ENCODE data around the gene EEPD1. TPM values are rescaled to one million over a fixed set of nuclear protein-coding genes. Genes with fewer than 3 reads are reported as not detected.

EEPD1 gene
- total RNA-seq, 1 donor: 9.0 TPM

DNA sequence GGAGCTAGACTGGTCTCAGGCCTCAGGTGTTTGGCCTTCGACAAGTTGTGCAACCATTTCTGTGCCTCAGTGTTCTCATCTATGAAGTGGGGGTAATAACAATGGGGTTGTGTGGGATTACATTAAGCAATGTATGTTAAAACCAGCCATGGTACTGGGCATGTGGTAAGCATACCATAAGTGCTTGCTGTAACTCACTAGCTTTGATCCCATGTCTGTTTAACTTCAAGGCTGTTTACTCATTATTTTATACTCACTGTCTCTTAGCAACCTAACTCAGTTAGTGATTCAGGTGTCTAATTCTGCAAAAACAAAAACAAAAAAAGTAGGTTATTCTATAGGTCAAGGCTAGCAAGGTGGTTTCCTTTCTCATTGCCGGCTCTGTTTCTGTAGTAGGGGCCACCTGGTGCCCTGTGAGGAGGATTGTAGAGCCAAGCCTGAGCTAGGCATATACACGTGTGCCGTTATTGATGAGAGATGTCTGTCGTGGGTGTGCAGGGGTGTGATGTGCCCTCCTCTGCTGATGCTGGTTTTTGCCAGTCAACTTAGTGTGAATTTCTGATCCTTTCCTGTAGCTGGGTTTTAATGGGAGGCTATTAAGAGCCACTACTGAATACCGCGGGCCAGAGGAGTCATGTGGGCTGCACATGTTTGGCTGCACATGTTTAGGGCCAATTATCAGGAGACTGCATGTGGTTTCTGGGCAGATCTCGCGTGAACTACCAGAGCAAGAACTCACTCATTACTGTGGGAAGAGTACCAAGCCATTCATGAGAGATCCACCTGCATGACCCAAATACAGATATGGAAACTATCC, 56.2 kb downstream of the EEPD1 start:
- Histone ChIP-seq H4K20me1 (ENCODE audit: insufficient read depth, low read length) (no peaks in the 10 kb centered on the region), H2AFZ (ENCODE audit: low read length) (no peak overlapping the region), H3K9me3 (ENCODE audit: low read depth, low read length) (no peaks in the 10 kb centered on the region), H3K27me3 (ENCODE audit: insufficient read depth, low read length) (no peaks in the 10 kb centered on the region), H3K36me3 (ENCODE audit: insufficient read depth, low read length) (no peaks in the 10 kb centered on the region), H3K4me3 (ENCODE audit: insufficient read depth, low read length) (no peak overlapping the region), H3K27ac (ENCODE audit: low read depth, low read length) (peak overlapping the region; percentile 36), H3K4me2 (ENCODE audit: insufficient read depth, low read length) (no peak overlapping the region), H3K79me2 (ENCODE audit: insufficient read depth, low read length) (no peaks in the 10 kb centered on the region), H3K4me1 (ENCODE audit: insufficient read depth, low read length) (peaks cover 34% of the 10 kb centered on the region)
- TF ChIP-seq, protein P1, sequence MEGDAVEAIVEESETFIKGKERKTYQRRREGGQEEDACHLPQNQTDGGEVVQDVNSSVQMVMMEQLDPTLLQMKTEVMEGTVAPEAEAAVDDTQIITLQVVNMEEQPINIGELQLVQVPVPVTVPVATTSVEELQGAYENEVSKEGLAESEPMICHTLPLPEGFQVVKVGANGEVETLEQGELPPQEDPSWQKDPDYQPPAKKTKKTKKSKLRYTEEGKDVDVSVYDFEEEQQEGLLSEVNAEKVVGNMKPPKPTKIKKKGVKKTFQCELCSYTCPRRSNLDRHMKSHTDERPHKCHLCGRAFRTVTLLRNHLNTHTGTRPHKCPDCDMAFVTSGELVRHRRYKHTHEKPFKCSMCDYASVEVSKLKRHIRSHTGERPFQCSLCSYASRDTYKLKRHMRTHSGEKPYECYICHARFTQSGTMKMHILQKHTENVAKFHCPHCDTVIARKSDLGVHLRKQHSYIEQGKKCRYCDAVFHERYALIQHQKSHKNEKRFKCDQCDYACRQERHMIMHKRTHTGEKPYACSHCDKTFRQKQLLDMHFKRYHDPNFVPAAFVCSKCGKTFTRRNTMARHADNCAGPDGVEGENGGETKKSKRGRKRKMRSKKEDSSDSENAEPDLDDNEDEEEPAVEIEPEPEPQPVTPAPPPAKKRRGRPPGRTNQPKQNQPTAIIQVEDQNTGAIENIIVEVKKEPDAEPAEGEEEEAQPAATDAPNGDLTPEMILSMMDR (IDR thresholded peaks at IDR 0.05; ENCODE audit: extremely low read depth, low read depth, low read length): no peak
- DNase-seq (ENCODE audit: insufficient read length, low spot score, missing footprints): peak; percentile 65

DNA sequence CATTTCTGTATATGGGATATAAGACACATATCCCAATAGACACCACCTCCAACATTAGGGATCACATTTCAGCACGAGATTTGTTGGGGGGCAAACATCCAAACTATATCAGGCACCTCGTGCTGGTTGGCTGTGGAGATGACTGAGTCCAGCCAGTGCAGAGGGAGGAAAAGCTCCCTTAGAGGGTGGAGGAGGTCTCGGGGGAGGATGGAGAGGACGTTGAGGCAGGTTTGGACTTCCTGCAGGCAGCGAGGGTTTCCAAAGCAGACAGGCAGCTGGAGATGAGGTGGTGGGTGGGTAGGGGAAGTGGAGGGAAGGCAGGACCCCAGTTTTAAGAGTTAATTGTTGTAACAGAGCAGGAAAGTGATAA, 56.7 kb downstream of the EEPD1 start:
- Histone ChIP-seq H4K20me1 (ENCODE audit: insufficient read depth, low read length) (no peaks in the 10 kb centered on the region), H3K9me3 (ENCODE audit: low read depth, low read length) (no peaks in the 10 kb centered on the region), H3K4me2 (ENCODE audit: insufficient read depth, low read length) (no peak overlapping the region), H3K79me2 (ENCODE audit: insufficient read depth, low read length) (no peaks in the 10 kb centered on the region), H3K27ac (ENCODE audit: low read depth, low read length) (no peak overlapping the region), H3K27me3 (ENCODE audit: insufficient read depth, low read length) (no peaks in the 10 kb centered on the region), H3K4me3 (ENCODE audit: insufficient read depth, low read length) (no peak overlapping the region), H3K4me1 (ENCODE audit: insufficient read depth, low read length) (peaks cover 34% of the 10 kb centered on the region), H2AFZ (ENCODE audit: low read length) (no peak overlapping the region), H3K36me3 (ENCODE audit: insufficient read depth, low read length) (no peaks in the 10 kb centered on the region)
- TF ChIP-seq, protein P1 (IDR thresholded peaks at IDR 0.05; ENCODE audit: extremely low read depth, low read depth, low read length): no peak
- peak; percentile 58 for DNase-seq (ENCODE audit: insufficient read length, low spot score, missing footprints)

DNA sequence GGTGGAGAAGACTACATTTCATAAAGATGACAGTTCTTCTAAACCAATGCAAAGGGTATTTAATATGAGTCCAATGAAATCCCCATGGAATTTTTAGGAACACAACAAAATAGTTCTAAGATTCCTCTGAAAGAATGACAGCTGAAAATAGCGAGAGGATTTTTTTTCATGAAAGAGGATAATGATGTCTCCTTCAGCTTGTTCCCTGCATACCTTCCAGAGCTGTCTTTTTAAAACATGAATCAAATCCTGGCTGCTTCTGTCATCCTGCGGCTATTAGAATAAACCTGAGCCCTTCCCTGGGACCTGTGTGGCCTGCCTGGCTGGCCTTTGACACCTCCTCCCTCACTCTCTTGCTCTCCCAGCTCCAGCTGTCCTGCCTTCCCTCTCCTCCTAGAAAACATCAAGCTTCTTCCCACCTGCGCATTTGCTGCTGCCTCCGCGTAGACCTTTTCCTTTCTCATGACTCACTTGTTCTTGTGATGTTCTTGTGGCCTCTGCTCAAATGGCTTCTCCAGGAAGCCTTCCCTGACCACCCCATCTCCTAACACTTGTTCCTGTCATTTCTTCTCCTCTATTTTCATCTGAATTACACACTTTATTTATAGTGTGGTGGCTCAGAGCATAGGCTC, 57.4 kb downstream of the EEPD1 start:
- no peak overlapping the region for H3K27ac ChIP-seq (ENCODE audit: low read depth, low read length)
- TF ChIP-seq, protein P1 (IDR thresholded peaks at IDR 0.05; ENCODE audit: extremely low read depth, low read depth, low read length): no peak
- H3K79me2 ChIP-seq (ENCODE audit: insufficient read depth, low read length): no peaks in the 10 kb centered on the region
- H3K4me2 ChIP-seq (ENCODE audit: insufficient read depth, low read length): no peak overlapping the region
- peak; percentile 53 for DNase-seq (ENCODE audit: insufficient read length, low spot score, missing footprints)
- H3K9me3 ChIP-seq (ENCODE audit: low read depth, low read length): no peaks in the 10 kb centered on the region
- no peaks in the 10 kb centered on the region for H3K27me3 ChIP-seq (ENCODE audit: insufficient read depth, low read length)
- no peaks in the 10 kb centered on the region for H4K20me1 ChIP-seq (ENCODE audit: insufficient read depth, low read length)
- peaks cover 34% of the 10 kb centered on the region for H3K4me1 ChIP-seq (ENCODE audit: insufficient read depth, low read length)
- H3K36me3 ChIP-seq (ENCODE audit: insufficient read depth, low read length): no peaks in the 10 kb centered on the region
- no peak overlapping the region for H3K4me3 ChIP-seq (ENCODE audit: insufficient read depth, low read length)
- no peak overlapping the region for H2AFZ ChIP-seq (ENCODE audit: low read length)
